ENCODE measurements around the gene SIL1.

DNA sequence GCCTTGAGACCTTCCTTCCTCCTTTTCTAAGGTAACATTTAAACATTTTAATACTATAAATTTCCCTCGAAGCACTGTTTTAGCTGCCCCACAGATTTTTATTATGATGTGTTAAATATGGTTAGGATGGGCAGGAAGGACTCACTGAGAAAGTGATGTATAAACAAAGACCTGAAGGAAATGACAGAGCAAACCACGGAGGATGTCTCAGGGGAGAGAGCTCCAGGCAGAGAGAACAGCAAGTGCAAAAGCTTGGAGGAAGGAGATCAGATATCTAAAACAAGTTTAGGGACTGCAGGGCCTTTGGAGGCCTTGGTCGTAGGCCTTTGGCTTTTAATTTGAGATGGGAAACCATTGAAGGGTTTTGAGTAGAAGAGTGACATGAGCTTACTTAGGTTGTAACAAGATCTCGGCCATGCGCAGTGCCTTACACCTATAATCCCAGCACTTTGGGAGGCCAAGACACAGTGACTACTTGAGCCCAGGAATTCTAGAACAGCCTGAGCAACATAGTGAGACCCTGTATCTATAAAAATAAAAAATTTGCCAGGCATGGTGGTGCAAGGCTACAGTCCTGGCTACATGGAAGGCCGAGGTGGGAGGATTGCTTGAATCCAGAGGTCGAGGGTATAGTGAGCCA is 287.5 kb downstream of the SIL1 start:
- TF ChIP-seq CTCF (IDR thresholded peaks at IDR 0.05; ENCODE audit: low read length), result no peak
- no peak for TF ChIP-seq EZH2 (IDR thresholded peaks at IDR 0.05; ENCODE audit: borderline replicate concordance, low read length)

Measured in OCI-LY1 (cell line).